Liver (tissue), 9 donors: Measurements from ENCODE around the gene NOX4. TPM values are rescaled to one million over a fixed set of nuclear protein-coding genes. Genes with fewer than 3 reads are reported as not detected.

ENCODE experiments used
- DNase-seq: peaks from one replicate; pipeline ENCODE4 v3.0.0-alpha.2; 2017; ENCODE audit warnings: low spot score
- H3K27ac ChIP-seq, 2 donors: one replicate each; pipeline ENCODE4 v1.7.0; 2013; ENCODE audit warnings: inconsistent platforms in 2 of 2, low read length in 2 of 2, control low read depth in 1 of 2, low read depth in 1 of 2, mild to moderate bottlenecking in 1 of 2
- H3K27me3 ChIP-seq, 4 donors: one replicate each; pipeline versions ENCODE4 v1.6.1 to v1.7.0; 2013; ENCODE audit warnings: low read length in 3 of 4, inconsistent platforms in 1 of 4, mild to moderate bottlenecking in 1 of 4, moderate library complexity in 1 of 4; ENCODE audit not compliant: control insufficient read depth in 4 of 4, insufficient read depth in 4 of 4
- H3K36me3 ChIP-seq, 4 donors: one replicate each; pipeline versions ENCODE4 v1.6.1 to v1.7.0; 2013; ENCODE audit warnings: low read length in 3 of 4, mild to moderate bottlenecking in 3 of 4, low read depth in 1 of 4, moderate library complexity in 1 of 4; ENCODE audit not compliant: control insufficient read depth in 4 of 4, insufficient read depth in 3 of 4
- H3K4me1 ChIP-seq, 4 donors: one replicate each; pipeline versions ENCODE4 v1.6.1 to v1.7.0; 2013; ENCODE audit warnings: low read length in 3 of 4, mild to moderate bottlenecking in 3 of 4, moderate library complexity in 1 of 4; ENCODE audit not compliant: control insufficient read depth in 4 of 4, insufficient read depth in 4 of 4
- H3K4me3 ChIP-seq, 3 donors: one replicate each; pipeline versions ENCODE4 v1.6.1 to v1.7.0; 2013; ENCODE audit warnings: low read length in 3 of 3, control low read depth in 1 of 3, low read depth in 1 of 3, mild to moderate bottlenecking in 1 of 3
- H3K9ac ChIP-seq, 2 donors: one replicate each; pipeline ENCODE4 v1.7.0; 2013; ENCODE audit warnings: low read length in 2 of 2, mild to moderate bottlenecking in 2 of 2, moderate library complexity in 2 of 2, control low read depth in 1 of 2, low read depth in 1 of 2
- H3K9me3 ChIP-seq, 4 donors: one replicate each; pipeline versions ENCODE4 v1.6.1 to v1.7.0; 2013; ENCODE audit warnings: low read length in 3 of 4; ENCODE audit not compliant: control insufficient read depth in 4 of 4
- ATF3 ChIP-seq: IDR thresholded peaks from 2 replicates; pipeline ENCODE4 v1.6.1; 2016; ENCODE audit warnings: antibody characterized with exemption
- CTCF ChIP-seq: fragments of 150-350 bp; IDR thresholded peaks from 2 replicates; pipeline ENCODE4 v1.5.1; 2017; ENCODE audit warnings: improper control_type of control experiment, low read depth, low read length; ENCODE audit not compliant: missing input control
- EGR1 ChIP-seq, 2 donors: IDR thresholded peaks; 2 replicates each; pipeline ENCODE4 v1.6.1; 2016 to 2018; ENCODE audit warnings: antibody characterized with exemption in 2 of 2, low read depth in 2 of 2
- FOXA1 ChIP-seq: IDR thresholded peaks from 2 replicates; pipeline ENCODE4 v1.6.1; 2016; ENCODE audit warnings: antibody characterized with exemption
- FOXA2 ChIP-seq: IDR thresholded peaks from 2 replicates; pipeline ENCODE4 v1.6.1; 2016; ENCODE audit warnings: antibody characterized with exemption
- HNF4G ChIP-seq: IDR thresholded peaks from 2 replicates; pipeline ENCODE4 v1.6.1; 2016; ENCODE audit warnings: antibody characterized with exemption
- JUND ChIP-seq, 2 donors: IDR thresholded peaks; 2 replicates each; pipeline ENCODE4 v1.6.1; 2016; ENCODE audit warnings: antibody characterized with exemption in 2 of 2
- MAX ChIP-seq: IDR thresholded peaks from 2 replicates; pipeline ENCODE4 v1.6.1; 2016; ENCODE audit warnings: antibody characterized with exemption
- NR2F2 ChIP-seq: IDR thresholded peaks from 2 replicates; pipeline ENCODE4 v1.6.1; 2016; ENCODE audit warnings: antibody characterized with exemption
- RAD21 ChIP-seq, 2 donors: IDR thresholded peaks; 2 replicates each; pipeline ENCODE4 v1.6.1; 2016; ENCODE audit warnings: antibody characterized with exemption in 2 of 2, mild to moderate bottlenecking in 2 of 2
- SP1 ChIP-seq: IDR thresholded peaks from 2 replicates; pipeline ENCODE4 v1.6.1; 2018; ENCODE audit warnings: antibody characterized with exemption, mild to moderate bottlenecking
- TAF1 ChIP-seq: conservative IDR thresholded peaks from 2 replicates; pipeline ENCODE4 v1.6.1; 2016; ENCODE audit warnings: antibody characterized with exemption, mild to moderate bottlenecking
- YY1 ChIP-seq: IDR thresholded peaks from 2 replicates; pipeline ENCODE4 v1.6.1; 2016; ENCODE audit warnings: antibody characterized with exemption, mild to moderate bottlenecking
- ZBTB33 ChIP-seq: IDR thresholded peaks from 2 replicates; pipeline ENCODE4 v1.6.1; 2016; ENCODE audit warnings: antibody characterized with exemption
- WGBS: extraction: QIAGEN DNeasy Blood & Tissue Kit; methylation state at CpG from one replicate; pipeline ENCODE4 v1.1.7; 2013; 5-methylcytosine and 5-hydroxymethylcytosine counted together
- polyA plus RNA-seq, 2 donors: library from polyadenylated mRNA; stranded (reverse) in 1 of 2; unstranded in 1 of 2; fragments of 200-250 nt in 1 of 2; fragments of >200 nt in 1 of 2; fragmentation: Nextera tagmentation in 1 of 2; extraction: Ambion mirVana in 1 of 2; gene quantifications; one replicate each; pipeline versions ENCODE4 v1.2.1 to v1.2.3, GENCODE V29; 2013 to 2015
- total RNA-seq, 2 donors: library from RNA; depleted of rRNA; stranded (reverse); fragments of >200 nt; gene quantifications; one replicate each; pipeline ENCODE4 v1.2.3, GENCODE V29; 2014
- donor health status: healthy.
- donor health status: healthy.
- donor health status: healthy.
- donor health status: healthy.
- donor health status: healthy.

The NOX4 gene
- total and polyA plus RNA-seq, 4 donors, result 0.07 to 0.29 (median 0.19) TPM; not detected in 1

- no peak overlapping the region for H3K27ac ChIP-seq
Observed at GRCh38 chr11:89487016-89487415, 4.2 kb downstream of the NOX4 start.

GRCh38 chr11:89484896-89485295 lies 6.3 kb downstream of the NOX4 start:
- no peak for DNase-seq
- Histone ChIP-seq H3K27me3 (no peaks in the 10 kb centered on the region), H3K36me3 (no peaks in the 10 kb centered on the region), H3K4me1 (no peaks in the 10 kb centered on the region), H3K27ac (no peak overlapping the region), H3K4me3 (no peak overlapping the region), H3K9ac (no peak overlapping the region), H3K9me3 (no peaks in the 10 kb centered on the region)
- TF ChIP-seq SP1, result no peak
- TF ChIP-seq FOXA1, result no peak
- TF ChIP-seq FOXA2, result no peak
- TF ChIP-seq JUND (IDR thresholded peaks at IDR 0.05), result no peak
- TF ChIP-seq ATF3, result no peak
- no peak for TF ChIP-seq EGR1 (IDR thresholded peaks at IDR 0.05; ENCODE audit: low read depth in 2 of 2)
- no peak for TF ChIP-seq HNF4G
- no peak for TF ChIP-seq NR2F2
- no peak for TF ChIP-seq MAX

More at GRCh38 chr11:89487016-89487415, 4.2 kb downstream of the NOX4 start:
- Histone ChIP-seq H3K27me3 (no peaks in the 10 kb centered on the region), H3K9ac (no peak overlapping the region), H3K9me3 (no peaks in the 10 kb centered on the region), H3K4me3 (no peak overlapping the region), H3K4me1 (peaks cover 0 to 8% (median 6%) of the 10 kb centered on the region in 4 donors), H3K36me3 (no peaks in the 10 kb centered on the region)
- no peak for DNase-seq
- 87% methylated on average over 3 of the region's 3 CpGs for WGBS
- TF ChIP-seq ZBTB33 (no peak), JUND (IDR thresholded peaks at IDR 0.05) (no peak), RAD21 (IDR thresholded peaks at IDR 0.05) (no peak), YY1 (no peak), MAX (no peak)

- 45% methylated on average over 6 of the region's 6 CpGs for WGBS
- H3K9ac ChIP-seq, result no peak overlapping the region
- no peak overlapping the region for H3K27ac ChIP-seq
- H3K27me3 ChIP-seq, result no peaks in the 10 kb centered on the region
- no peaks in the 10 kb centered on the region for H3K36me3 ChIP-seq
- DNase-seq, result no peak
- TF ChIP-seq FOXA2 (no peak), RAD21 (IDR thresholded peaks at IDR 0.05) (peak; percentile 39 to 41)
- H3K4me3 ChIP-seq, result no peak overlapping the region
- no peaks in the 10 kb centered on the region for H3K9me3 ChIP-seq
- no peaks in the 10 kb centered on the region for H3K4me1 ChIP-seq
Observed at GRCh38 chr11:89477175-89477574, 14.0 kb downstream of the NOX4 start.

GRCh38 chr11:89463266-89463780 lies 27.9 kb downstream of the NOX4 start:
- H3K9me3 ChIP-seq, result no peaks in the 10 kb centered on the region
- WGBS, result 47% methylated on average over 1 of the region's 1 CpG
- H3K27me3 ChIP-seq, result no peaks in the 10 kb centered on the region
- H3K4me3 ChIP-seq, result no peak overlapping the region
- no peaks in the 10 kb centered on the region for H3K4me1 ChIP-seq
- no peak overlapping the region for H3K27ac ChIP-seq
- no peak for DNase-seq
- H3K9ac ChIP-seq, result no peak overlapping the region
- no peaks in the 10 kb centered on the region for H3K36me3 ChIP-seq
- TF ChIP-seq TAF1 (no peak), HNF4G (no peak), ATF3 (no peak), NR2F2 (no peak), MAX (no peak), CTCF (no peak)
